Right lobe of liver (tissue), 4 donors: ENCODE results near the gene NRL.

ENCODE experiments used
- POLR2A ChIP-seq: fragments of 450-650 bp; IDR thresholded peaks from one replicate; pipeline ENCODE4 v1.6.1; 2017; ENCODE audit warnings: antibody characterized with exemption, mild to moderate bottlenecking
- TF ChIP-seq, protein P1 (sequence below), 4 donors: fragments of 200-600 bp in 3 of 4; fragments of 450-650 bp in 1 of 4; IDR thresholded peaks; one replicate each; pipeline versions ENCODE4 v1.5.1 to v1.8.0; 2016 to 2022; ENCODE audit warnings: antibody characterized with exemption in 4 of 4, mild to moderate bottlenecking in 2 of 4
- donor health status: DM: no; HTN: no; CAD: no.
- donor health status: DM: no; HTN: no; CAD: no.
- donor health status: DM: no; HTN: yes; CAD: no.

DNA sequence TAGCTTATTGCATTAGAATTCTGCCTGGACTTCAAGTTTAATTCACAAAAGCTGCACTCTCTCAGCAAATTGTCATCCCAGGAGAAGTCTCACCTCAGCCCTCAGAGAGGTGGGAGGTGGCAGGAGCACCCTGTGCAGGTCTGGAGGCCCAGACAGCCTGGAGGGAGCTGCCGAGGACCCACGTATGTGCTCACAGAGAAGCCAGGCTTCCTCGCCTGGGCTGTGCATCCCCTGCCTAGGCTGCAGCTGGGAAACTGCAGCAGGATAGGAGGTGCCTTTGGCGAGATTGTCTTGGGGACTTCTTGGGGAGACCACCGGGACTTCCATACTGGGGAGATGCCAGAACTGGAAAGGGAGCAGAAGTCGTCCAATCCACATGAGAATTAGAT is 34.6 kb downstream of the NRL start:
- TF ChIP-seq, protein P1, sequence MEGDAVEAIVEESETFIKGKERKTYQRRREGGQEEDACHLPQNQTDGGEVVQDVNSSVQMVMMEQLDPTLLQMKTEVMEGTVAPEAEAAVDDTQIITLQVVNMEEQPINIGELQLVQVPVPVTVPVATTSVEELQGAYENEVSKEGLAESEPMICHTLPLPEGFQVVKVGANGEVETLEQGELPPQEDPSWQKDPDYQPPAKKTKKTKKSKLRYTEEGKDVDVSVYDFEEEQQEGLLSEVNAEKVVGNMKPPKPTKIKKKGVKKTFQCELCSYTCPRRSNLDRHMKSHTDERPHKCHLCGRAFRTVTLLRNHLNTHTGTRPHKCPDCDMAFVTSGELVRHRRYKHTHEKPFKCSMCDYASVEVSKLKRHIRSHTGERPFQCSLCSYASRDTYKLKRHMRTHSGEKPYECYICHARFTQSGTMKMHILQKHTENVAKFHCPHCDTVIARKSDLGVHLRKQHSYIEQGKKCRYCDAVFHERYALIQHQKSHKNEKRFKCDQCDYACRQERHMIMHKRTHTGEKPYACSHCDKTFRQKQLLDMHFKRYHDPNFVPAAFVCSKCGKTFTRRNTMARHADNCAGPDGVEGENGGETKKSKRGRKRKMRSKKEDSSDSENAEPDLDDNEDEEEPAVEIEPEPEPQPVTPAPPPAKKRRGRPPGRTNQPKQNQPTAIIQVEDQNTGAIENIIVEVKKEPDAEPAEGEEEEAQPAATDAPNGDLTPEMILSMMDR (IDR thresholded peaks at IDR 0.05) = no peak
- TF ChIP-seq POLR2A = no peak
